ENCODE results near the gene BEST3.

The BEST3 gene

DNA sequence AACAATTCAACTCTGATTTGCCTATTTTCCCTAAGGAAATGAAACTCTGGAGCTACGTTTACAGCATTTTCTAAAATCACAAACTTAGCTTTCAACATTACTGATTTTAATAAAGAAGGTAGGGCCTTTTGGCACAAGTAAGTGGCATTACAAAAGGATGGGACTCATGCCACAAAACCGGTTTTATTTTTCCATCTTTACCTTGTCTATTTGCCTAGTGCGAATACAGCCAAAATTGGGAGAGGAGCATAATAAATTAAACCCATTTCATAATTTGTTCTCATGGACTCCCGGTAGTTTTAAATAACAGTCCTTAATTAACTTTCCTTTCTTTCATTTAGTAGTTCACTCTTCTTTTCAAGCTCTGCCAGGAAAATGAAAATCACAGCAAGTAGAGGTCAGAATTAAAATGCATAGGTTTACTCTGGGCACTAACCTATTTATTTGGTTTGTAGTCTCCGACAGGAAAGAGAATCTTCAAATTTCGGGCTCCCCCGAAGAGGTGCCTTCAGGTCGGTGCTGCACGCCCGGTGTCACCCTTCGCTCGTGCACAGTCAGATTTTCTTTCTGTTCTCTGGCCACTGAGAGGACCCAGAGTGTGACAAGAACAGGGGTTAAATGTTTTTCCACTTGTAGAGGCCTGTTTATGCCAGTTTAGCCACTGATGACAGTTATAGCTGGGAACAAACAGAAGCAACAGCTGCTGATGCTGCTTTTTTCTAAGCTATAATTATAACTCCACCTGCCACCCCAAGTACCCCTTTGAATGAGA lies at the start of gene BEST3:
Gene BEST3, minus strand, starts transcription at position 535 of the 772 bp plus-strand sequence. CDS start 1,505 bp downstream, outside the sequence.
- DNase-seq: peak in 1 of 2 experiments; percentile 2

DNA sequence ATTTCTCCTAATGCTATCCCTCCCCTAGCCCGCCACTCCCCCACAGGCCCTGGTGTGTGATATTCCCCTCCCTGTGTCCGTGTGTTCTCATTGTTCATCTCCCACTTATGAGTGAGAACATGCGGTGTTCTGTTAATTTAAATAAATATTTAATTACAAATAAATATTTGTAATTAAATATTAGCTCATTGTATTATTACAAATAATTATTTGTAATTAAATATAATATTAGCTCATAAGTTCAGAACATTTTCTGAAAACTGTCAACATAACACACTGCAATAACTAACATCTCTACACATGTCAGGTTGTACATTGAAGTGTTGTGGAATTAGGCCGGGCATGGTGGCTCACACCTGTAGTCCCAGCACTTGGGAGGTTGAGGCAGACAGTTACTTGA lies 45.0 kb upstream of the BEST3 start:
- no peak for DNase-seq

DNA sequence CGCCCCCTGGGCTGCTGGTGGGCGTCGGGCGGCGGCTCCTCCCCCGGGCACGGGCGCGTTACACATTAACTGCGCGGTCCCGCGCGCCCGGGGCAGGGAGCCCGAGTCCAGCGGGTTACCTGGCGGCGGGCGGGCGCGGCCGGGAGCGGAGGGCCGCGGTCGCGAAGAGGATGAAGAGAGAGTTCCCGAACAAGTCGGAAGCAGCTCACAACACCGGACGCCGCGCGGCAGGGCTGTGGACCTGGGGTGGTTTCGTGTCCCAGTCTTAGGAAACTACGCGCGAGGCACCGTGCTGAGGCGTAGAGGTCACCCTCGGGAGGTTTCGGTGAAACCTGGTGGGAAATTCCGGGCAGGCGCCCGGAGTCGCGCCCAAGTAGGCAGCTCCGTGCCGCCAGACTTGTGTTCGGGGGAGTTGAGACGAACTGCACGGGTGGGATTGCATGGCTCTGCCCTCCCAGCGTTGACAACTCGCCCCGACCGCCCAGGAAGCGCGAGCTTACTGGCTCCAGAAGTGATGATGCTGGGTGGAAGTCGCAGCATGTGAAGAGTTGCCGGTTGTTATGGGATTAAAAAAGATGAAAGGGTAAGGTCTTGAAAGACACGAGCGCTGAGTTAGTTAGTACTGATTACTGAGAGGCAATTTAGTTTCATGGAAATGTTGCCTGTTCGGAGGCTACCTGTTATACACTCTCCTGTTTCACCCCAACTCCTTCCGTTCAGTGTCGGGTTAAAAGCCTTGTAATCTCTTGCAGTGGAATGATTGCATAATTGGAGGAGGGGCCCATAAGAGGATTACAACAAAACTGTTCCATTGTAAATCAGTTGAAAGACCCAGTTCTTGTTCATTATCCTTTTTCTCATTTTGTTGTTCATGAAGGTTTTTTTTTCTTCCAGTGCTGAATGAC lies 40.4 kb upstream of the BEST3 start:
- DNase-seq: peak; percentile 49 to 82

DNA sequence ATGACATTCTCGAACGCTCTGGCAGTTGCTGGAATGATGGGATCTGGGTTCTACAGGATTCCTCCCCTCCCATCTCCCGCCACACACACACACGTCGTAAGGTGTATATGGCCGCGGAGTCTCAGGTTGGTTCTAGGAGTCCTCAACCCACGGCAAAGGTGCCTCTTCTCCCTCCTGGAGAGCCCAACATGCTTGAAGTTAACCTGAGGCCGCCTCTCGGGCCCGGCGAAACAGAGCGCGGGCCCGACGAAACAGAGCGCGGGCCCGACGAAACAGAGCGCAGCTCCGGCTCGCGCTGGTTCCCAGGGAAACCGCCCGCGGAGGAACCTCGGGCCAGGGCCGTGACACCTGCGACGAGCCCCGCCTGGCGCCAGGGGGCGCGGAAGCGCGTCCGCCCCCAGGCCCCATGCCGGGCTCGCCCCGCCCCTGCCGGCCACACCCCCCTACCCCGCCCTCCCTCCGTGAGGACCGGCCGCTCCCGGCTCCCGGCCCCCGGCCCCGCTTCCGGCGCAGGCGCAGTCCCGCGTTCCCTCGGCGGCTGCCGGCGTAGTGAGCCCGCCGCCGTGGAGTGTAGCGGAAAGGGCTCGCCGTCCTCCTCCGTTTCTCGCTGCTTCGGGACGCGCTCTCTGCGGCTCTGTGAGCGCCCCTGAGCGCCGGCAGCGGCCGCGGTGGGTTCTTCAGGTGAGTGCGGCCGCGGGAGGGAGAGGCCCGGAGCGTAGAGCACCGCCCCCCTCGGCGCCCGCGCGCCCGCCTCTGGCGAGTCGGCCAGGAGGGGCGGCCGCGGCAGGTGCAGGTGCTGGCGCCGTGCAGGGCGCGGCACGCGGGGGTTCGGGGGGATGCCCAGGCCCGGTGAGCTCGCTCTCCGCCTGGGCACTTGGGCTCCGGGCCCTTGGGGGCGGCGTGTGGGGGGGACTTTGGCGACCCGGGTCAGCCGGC lies 39.5 kb upstream of the BEST3 start, which contains the start of gene RAB3IP:
Gene RAB3IP, plus strand, starts transcription at position 510 of the 936 bp plus-strand sequence. CDS start 16,549 bp downstream, outside the sequence.
- peak; percentile 83 to 95 for DNase-seq

DNA sequence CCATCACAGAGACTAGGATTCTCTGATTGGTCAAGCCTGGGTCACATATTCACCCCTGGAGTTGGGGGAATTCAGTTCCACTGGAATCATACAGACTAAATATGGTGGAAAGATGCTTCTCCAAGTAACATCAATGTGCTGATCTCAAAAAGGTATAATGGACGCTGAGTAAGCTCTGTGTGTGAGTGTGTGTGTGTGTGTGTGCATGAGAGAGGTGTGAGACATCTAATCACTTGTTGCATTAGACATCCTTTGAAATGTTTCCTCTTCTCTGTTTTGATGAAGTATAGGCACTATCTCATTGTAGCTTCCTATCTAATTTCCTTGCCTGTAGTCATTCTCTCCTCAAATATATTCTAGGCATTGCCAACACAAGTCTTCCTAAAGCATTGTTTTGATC lies 34.5 kb upstream of the BEST3 start:
- no peak for DNase-seq

DNA sequence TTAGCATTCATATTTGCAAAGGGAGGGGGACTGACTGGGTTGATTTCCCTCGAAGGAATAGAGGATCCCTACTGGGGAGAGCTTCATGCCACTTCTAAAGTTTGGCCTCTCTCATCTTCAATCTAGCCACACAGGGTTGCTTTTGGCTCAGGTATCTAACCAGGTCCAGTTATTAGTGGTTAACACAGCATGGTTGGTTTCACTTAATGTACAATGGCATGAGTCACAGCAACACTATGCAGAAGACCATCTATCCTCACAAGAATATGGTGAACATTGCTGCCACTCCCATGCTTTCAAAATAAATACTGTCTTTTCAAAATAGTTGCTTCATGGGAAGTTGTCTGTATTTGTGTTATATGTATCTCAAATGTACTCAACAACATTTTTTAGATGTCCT lies 33.0 kb upstream of the BEST3 start:
- DNase-seq: no peak

DNA sequence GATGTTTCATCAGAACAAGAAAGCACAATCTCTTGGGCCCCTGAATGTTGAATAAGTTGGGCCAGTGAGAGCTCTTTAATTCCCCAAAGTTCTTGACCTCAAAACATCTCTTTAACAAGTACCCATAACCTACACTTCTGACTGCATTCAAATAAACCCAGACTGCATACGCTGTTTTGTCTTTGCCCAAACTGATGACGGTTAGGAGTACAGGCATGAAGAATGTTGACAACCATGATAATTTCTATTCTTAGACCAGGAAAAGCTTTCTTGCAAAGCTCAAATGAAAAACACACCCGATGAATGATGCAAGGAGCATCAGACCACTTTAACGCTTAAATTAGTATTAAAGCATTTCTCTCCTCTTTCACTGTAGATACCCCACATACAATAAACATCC lies 27.8 kb upstream of the BEST3 start:
- no peak for DNase-seq

DNA sequence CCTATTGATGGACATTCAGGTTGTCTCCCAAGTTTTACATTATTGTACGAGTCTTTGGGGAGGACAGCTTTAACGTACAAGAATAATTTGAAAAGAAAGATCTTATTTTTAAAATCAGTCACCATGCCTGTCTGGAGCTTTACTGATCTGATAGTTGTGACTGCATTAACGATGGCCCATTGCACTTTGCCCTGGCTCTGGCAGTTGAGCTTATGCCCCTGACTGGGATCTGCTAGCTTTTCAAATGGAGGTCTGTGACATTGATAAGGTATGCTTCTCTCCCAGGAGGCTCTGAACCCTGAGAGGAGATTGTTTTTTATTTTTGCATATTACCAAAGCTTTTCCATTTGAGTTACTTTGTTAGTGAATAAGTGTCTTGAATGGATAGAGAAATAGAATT lies 21.6 kb upstream of the BEST3 start:
- no peak for DNase-seq

DNA sequence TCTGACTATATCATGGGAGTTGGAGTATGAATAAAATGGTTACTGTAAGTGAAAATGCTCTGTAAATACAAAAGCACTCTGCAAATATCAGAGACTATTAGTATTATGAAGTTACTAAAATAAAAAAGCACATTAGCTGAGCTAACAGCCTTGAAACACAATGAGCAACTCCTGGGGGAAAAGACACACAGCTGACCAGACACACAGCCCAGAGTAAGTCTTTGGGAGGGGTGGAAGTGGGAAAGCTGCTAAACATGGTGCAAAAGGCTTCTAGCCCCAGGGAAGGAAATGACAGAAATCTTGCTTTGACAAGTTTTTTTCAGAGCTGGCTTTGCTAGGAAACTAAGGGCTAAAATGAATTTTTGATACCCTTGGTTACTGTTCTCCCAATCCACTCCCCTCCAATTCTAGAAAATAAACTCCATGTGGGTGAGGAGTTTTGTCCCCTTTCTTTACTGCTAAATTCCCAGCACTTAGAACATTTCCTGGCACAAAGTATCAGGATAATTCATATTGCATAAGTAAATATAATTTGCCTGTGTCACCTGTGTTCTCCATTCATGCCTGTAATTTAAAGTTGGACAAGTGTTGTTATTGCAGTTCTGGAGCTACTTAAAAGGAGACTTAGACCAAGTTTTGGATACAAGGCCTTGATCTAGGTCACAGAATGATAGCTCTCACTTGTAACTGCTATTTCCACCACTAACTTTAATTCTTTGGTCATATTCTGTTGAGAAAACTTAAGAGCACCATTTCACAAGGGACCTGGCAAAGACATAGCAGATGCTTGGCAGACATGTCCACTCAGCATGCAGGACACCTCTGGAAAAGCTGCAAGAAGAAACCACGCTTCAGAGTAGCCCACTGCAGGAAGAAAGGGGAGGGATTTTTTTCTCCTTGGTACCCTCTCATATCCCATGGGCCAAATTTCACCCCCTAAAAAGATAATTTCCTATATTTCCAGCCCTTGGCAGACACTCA lies 20.5 kb upstream of the BEST3 start:
- peak in 1 of 2 experiments; percentile 14 for DNase-seq

DNA sequence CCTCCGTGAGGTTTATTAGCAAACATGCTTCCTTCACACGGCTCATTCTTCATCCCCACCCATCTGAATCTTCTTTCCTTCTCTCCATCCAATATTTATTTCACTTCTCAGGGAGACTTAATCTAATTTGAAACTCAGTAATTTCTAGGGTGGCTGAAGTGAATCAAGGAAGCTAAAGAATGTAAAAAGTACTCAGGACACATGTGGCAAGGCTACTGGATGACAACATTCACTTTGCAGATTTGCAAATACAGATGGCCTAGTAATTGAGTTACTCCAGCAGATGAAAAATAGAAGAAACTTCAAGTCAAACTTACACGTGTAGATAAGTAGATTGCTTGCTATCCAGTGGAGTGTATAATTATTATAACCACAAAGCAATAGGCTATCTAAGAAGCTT lies 15.4 kb upstream of the BEST3 start:
- no peak for DNase-seq

DNA sequence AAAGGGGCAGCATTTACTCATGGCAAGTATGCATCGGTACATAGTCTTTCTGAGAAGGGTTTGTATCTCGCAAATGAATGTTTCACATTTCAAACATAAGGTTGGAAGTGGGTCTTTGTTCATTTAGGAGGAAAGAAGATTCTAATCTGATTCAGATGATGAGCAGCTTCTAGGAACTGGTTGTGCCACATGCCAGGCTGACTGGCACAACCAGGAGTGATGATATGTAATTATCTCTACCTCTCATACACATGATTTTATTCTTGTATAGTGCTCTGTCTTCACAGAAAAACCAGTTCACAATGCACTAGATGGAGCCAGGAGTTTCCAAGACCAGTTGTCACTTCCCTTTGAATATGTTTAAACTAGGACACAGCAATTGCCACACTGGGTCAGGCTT lies 13.7 kb upstream of the BEST3 start:
- DNase-seq: no peak

DNA sequence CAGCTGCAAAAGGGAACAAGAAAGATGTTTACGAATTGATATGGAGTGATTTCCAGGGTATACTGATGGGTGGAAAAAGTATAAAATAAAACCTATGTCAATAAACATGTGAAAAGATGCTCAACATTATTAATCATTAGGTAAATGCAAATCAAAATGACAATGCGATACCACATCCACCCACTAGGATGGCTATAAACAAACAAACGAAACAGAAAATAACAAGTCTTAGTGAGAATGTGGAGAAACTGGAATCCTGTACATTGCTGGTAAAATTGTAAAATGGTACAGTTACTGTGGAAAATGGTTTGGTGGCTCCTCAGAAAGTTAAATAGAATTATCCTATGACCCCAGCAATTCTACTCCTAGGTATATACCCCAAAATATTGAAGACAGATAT lies 9.5 kb upstream of the BEST3 start:
- no peak for DNase-seq

DNA sequence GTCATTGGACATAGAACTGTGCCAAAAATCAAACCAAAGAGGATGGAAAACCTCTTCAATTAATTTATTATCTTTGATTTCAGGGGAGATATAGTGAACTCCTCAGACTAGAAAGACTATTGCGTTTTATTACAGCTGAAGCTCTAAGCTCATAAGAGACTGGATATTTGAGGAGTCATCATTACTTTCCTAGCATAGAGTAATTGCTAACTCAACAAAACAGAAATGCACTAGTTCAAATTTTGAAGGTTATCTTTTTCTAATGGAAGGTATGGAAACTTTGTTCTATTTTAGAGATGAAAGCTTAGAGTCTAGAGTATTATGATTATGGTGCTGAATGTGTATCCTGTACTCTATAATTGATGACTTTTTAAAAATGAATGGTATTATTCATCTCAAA lies 5.3 kb upstream of the BEST3 start:
- no peak for DNase-seq

DNA sequence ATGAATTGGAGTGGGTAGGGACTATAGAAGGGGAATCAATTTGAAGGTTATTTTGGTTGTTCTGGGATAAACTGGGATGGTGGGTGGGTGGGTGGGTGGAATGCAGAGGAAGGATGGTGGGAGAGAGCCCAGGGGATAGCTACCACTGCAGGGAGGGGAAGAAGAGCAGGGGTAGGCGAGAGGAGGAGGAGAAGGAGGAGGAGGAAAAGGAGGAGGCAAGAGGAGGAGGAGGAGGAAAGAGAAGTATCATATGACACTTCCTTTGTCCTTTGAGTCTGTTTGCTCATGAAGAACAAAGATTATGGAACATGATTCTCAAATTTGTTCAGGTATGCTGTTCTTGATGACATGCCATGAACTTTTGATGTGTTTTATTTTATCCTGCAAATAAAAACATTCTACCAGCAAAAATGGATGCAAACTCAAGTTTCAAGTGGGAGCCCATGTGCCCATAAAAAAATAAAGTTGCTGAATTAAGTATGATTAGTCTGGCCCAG lies 4.1 kb upstream of the BEST3 start:
- no peak for DNase-seq

DNA sequence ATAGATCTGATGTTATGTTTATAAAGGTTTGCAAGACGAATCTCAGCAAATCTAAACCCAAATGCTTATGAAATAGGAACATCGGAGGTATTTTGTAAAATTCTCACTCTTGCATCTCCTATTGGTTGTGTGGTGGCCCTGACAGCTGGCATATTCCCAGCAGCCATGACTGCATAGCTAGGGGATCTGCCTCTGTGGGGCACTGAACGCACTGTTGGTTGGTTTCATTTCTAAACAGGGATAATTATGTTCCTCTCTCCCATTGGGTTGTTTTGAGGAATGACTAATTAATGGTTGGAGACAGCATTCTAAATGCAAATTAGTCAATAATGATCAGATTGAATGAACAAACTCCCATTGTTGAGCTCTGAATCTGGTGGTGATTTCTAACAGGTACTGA lies 2.7 kb upstream of the BEST3 start:
- peak; percentile 4 to 29 for DNase-seq

DNA sequence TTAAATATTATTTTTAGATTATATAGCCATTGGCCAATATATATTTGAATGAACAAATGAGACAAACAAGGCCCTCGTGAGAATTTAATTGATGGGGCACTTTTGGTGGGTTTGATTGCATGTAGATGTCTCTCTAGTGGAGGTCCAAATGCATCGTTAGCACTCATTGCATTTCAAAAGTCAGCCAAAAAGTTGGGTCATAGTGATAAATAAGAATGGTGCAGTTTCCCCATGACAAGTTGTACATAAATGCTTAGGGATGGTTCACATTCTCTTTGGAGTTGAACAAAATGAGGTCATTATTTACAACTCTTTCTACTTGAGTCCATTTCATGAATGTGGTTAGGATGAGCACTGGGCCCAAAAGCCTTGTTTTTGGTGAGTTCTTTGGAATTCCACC lies 1.0 kb downstream of the BEST3 start:
- DNase-seq: no peak

DNA sequence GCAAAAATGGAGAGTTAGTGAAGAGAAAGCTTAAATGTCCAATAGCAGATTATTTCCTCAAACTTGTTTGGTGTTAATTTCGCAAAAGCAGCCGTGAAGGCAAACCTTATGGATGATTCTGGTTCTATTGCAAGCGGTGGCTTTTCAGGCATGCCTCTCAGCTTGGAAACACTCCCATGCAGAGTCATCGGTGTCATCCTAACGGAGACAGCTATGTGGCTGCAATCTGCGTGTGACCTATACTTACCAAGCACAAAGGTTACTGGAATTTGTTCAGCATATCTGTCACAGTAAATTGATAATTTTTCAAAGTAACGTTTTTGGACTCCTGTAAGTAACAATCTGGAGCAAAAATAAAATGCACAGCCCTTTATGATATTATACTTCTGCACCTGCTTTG lies 5.0 kb downstream of the BEST3 start:
- DNase-seq: no peak

DNA sequence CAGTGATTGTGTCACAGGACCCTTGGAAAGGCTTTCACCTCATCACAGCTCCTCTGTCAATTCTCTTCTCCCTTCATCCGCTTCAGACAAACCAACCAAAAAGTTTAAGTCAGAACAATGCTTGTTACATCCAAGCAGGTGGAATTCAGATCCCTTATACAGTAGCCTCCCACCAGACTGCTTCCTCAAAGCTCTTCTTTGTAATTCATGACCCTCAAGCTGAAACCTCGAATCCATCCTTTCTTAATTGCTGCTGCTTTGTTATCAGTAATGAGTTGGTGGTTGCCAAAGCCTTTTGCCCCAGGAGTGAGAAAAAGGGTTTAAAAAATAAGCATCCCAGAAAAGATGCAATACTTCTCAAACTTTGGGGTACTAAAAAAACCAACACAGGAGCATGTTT lies 9.5 kb downstream of the BEST3 start:
- no peak for DNase-seq

DNA sequence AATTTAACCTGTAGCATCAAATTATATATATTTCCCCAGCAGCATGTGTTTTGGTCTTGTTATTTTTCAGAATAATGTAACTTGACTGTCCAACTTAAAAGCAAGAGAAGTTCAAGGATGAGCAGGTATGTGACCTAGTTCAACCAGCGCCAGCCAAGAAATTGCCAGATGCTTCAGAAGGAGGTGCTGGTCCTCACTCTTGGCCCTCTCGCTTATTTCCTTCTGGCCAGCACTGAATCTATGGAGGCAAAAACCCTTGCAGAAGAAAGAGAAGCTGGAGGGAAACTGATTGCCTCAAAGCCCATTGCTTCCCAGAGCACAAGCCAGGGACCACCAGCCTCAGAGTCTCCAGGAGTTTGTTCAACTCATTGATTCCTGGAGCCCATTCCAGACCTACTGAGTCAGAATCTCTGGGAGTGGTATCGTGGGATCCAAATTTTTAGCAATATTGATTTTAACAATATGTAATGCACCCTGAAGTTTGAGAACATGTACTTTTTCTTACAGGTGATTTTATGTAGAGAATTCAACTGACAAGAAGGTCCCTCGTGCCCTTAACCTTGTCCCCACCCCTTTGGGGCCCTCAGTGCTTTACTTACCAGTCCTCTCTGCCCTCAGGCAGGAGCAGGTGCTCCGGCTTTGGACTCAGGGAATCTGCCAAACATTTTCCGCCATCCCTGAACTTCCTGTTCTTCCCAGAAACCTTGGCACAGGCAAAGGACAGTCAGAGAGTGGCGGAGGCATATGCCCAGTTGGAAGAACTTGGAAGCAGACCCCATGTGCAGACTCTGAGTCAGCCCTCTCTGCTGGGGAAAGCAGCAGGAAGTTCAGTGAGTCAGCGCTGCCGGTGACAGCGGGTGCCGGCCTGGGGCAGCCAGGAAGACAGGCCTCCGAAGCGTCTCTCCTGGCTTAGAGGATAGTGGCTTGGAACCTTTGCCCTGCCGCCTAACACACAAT lies 10.4 kb downstream of the BEST3 start:
- DNase-seq: no peak

DNA sequence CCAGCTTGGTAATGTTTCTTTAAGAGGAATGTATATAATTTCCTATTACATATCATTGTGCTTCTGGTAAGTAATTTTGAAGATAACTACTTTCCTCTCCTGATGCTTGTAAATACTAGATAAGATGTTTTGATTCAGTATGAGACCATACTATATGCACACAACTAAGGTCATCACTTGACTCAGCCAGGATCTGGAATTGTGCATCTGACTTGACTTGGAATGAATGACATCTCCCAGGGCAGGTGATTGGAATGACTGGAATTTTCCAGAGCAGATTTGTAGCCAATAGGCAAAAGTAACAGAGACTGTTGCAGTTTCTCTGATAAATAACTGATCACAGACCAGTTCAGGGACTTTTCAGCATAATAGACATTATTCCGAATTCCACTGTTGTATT lies 11.1 kb downstream of the BEST3 start:
- no peak for DNase-seq

Data from NCI-H526 (cell line).